NB4 (cell line): ENCODE measurements around the gene TCERG1L.

Source experiments
- MYC ChIP-seq: IDR thresholded peaks from 2 replicates; pipeline ENCODE4 v1.6.1; 2011; ENCODE audit warnings: low read depth, low read length
- TF ChIP-seq, protein P1 (sequence below): IDR thresholded peaks from one replicate; pipeline ENCODE4 v1.5.1; 2012; ENCODE audit warnings: low read depth, low read length

- TF ChIP-seq, protein P1, sequence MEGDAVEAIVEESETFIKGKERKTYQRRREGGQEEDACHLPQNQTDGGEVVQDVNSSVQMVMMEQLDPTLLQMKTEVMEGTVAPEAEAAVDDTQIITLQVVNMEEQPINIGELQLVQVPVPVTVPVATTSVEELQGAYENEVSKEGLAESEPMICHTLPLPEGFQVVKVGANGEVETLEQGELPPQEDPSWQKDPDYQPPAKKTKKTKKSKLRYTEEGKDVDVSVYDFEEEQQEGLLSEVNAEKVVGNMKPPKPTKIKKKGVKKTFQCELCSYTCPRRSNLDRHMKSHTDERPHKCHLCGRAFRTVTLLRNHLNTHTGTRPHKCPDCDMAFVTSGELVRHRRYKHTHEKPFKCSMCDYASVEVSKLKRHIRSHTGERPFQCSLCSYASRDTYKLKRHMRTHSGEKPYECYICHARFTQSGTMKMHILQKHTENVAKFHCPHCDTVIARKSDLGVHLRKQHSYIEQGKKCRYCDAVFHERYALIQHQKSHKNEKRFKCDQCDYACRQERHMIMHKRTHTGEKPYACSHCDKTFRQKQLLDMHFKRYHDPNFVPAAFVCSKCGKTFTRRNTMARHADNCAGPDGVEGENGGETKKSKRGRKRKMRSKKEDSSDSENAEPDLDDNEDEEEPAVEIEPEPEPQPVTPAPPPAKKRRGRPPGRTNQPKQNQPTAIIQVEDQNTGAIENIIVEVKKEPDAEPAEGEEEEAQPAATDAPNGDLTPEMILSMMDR: no peak
- TF ChIP-seq MYC: no peak
These were observed 38.5 kb downstream of the TCERG1L start for GRCh38 chr10:131272897-131273451.
